Activated T-cell treated with anti-CD3 and anti-CD28 coated beads for 48 hours (primary cell): ENCODE data around the gene NUP133.
"Not testable (repeated sequence)": the region's sequence is repeated elsewhere in the genome, so short reads cannot be mapped to it uniquely, and the experiment has no call there.

Source experiments
- DNase-seq: peaks from one replicate; pipeline ENCODE4 v3.0.0-alpha.2; 2020; ENCODE audit warnings: low read depth

NUP133 gene

GRCh38 chr1:229508823-229509337, 739 bp upstream of the NUP133 start:
- DNase-seq: no peak

GRCh38 chr1:229507502-229507901, 639 bp downstream of the NUP133 start:
- DNase-seq: no peak

DNA sequence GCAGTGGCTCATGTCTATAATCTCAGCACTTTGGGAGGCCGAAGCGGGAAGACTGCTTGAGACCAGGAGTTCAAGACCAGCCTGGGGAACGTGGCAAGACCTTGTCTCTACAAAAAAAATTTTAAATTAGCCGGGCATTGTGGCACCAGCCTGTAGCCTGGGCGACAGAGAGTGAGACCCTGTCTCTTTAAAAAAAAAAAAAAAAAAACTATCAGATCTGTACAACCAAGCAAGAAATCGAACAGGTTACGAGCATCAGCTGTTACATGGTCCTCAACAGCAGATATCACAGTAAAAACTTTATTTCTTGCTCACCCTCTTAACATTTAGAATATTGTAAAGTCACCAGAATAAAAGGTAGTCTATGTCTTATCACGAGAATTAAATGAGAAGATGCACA, 1.5 kb downstream of the NUP133 start:
- no peak for DNase-seq

DNA sequence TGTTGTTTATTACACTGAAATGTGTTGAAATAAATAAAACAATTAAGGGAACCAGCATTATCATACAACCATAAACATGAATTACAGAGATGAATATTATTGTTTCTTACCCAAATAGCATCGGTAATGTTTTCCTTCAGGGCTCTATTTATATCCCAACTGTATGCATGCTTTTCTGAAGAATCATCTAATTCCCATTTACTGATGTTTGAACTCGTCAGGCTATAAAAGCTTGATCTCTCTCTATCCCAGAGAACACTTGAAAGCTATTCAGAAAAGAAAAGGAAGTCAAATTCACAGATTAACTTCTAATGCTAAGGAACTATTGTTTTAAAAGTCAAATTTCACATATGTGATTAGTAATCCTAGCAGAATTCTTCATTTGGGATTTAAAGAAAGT, 12.4 kb downstream of the NUP133 start:
- DNase-seq: no peak

GRCh38 chr1:229487181-229487580, 21.0 kb downstream of the NUP133 start:
- DNase-seq: no peak

GRCh38 chr1:229485318-229485717, 22.8 kb downstream of the NUP133 start:
- no peak for DNase-seq

- DNase-seq: no peak
These were observed 25.6 kb downstream of the NUP133 start for GRCh38 chr1:229482511-229482910.

DNA sequence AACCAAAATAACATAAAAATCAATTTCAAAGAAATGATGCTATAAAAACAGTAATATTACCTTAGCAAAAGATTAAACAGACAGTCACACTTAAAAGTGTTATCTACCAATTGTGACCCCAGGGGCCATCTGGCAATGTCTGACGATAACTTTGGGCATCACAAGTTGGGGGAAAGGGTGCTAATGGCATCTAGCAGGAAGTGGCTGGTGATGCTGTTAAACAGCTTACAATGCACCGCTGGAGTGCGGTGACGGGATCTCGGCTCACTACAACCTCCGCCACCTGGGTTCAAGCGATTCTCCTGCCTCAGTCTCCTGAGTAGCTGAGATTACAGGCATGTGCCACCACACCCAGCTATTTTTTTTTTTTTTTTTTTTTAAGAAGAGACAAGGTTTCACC, 27.6 kb downstream of the NUP133 start:
- DNase-seq: no peak

GRCh38 chr1:229479660-229480399, 28.3 kb downstream of the NUP133 start:
- DNase-seq: no peak

GRCh38 chr1:229478852-229479251, 29.3 kb downstream of the NUP133 start:
- no peak for DNase-seq

- DNase-seq: not testable (repeated sequence)
These were observed 32.3 kb downstream of the NUP133 start for GRCh38 chr1:229475859-229476258.

DNA sequence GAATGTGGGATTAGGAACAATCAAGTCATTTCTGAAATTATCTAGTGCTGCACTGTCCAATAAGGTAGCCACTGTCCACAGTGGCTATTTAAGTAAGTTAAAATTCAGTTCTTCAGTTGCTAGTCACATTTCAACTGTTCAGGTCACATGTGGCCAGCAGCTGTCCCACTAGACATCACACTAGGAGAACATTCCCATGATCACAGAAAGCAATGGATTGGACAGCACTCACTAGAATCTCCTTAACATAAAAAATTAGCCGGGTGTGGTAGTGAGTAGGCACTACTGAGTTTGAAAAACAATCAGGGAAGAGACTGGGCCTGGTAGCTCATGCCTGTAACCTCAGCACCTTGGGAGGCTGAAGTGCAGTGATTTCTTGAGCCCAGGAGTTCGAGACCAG, 33.6 kb downstream of the NUP133 start:
- no peak for DNase-seq

DNA sequence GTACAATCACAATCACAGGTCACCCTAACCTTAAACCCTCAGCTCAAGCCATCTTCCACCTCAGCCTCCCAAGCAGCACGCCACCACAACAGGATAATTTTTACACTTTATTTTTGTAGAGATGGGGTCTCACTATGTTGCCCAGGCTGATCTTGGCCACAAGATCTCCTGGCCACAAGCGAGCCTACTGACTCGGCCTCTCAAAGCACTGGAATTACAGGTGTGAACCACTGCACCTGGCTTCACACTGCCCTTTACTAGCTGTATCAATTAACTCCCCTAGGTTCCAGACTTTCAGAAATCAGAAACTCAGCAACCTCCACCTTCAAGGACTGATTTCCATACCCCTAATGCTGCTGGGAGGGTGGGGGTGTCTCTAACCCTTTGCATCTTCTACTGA, 37.0 kb downstream of the NUP133 start:
- no peak for DNase-seq

GRCh38 chr1:229470406-229471043, 37.6 kb downstream of the NUP133 start:
- no peak for DNase-seq

- DNase-seq: no peak
These were observed 41.3 kb downstream of the NUP133 start for GRCh38 chr1:229466887-229467286.

DNA sequence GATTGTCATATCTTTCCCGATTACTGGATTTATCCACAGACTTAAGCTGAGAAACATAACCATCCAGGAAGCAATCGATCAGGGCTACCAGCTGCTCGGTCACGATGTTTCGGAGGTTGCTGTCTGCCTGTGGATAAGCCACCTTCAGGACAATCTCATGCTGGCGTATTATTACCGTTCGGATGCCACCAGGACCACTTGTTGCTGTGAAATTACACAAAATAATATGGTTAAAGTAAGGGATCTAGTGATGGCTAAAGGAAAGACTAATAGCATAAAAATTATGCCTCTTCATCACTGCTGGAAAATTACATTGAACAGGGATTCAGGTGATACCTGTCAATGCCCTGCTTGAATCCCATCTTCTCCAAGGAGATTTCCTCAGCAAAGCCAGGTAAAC, 43.5 kb downstream of the NUP133 start:
- no peak for DNase-seq

DNA sequence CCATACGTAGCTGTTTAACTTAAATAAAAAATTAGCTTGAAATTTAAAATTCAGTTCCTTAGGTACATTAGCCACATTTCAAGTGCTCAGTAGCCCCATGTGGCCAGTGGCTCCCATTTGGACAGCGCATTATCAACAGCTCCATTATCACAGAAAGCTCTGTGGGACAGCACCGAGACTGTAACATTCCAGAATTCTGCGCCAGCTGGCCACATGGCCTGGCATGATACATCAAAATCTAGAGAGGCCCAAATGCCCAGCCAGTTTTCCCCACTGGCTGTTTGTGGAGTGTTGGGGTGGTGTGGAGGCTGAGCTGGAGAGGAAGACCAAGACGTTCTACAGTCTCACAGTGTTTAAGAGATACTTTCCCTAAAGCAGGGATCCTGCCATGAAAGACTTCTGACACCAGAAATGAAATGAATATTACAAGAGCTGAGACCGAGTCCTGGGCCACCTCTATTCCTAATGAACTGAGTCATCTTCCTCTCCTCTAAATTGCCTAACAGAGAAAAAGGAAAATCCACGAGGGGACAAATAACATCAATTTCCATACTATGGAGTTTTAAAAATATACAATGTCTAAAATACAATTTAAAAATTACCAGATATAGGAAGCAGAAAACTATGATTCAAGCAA, 47.0 kb downstream of the NUP133 start:
- DNase-seq: no peak

GRCh38 chr1:229459815-229460214, 48.3 kb downstream of the NUP133 start:
- no peak for DNase-seq

GRCh38 chr1:229457436-229457835, 50.7 kb downstream of the NUP133 start:
- no peak for DNase-seq

DNA sequence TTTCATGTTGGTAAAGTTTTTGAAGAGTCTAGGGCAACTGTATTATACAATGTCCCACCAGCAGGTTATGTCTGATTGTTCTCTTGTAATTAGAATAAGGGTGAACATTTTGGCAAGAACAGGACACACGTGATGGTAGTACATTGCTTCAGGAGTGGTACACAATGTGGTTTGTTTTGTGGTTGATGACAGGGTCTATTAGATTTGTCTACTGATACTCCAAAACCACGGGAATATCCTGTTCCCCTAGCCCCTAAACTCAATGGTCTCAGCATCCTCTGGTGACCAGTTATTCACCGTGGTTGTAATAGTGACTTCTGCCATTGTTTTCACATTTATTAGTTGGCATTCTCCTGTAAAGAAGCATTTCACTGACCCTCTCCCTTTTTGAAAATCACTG, 52.1 kb downstream of the NUP133 start:
- no peak for DNase-seq

DNA sequence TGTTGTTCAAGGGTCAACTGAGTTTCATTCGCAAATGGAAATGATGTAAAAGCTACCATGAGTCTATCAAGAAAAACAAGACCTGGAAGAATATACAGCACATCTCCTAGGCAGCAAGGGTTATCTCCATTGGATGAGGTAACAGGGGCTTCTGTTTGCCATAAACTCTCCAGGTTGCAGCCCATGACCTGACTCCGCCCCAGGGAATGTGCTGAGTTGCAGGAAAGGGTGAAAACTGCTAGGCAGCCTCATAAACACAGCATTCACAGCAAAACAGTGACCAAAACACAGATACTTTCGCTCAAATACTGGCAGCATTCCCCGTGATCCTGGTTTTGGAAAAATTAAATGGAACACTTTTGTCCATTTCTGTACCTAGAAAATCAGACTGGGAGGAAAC, 54.1 kb downstream of the NUP133 start:
- DNase-seq: no peak

- no peak for DNase-seq
These were observed 55.0 kb downstream of the NUP133 start for GRCh38 chr1:229452956-229453801.
